ENCODE results near the gene TBC1D25. TPM values are rescaled to one million over a fixed set of nuclear protein-coding genes. Genes with fewer than 3 reads are reported as not detected.

The TBC1D25 gene
- total RNA-seq, 1 donor from 2014 or later, result 13.1 TPM

DNA sequence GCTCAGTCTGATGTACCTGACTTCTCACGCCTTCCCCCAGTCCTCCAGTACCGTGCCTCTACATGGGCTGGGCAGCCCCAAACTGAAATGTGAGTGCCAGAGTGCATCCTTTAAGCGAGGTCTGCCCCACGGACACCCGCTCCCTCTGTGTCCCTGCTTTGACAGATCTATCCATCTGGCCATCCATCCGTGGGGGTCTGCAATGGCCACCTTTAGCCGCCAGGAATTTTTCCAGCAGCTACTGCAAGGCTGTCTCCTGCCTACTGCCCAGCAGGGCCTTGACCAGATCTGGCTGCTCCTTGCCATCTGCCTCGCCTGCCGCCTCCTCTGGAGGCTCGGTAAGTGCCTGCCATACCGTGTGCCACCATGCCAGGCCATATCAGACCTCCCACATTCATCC, 29.9 kb upstream of the TBC1D25 start:
- peak overlapping the region; percentile 47 for H2AFZ ChIP-seq (ENCODE audit: low read depth, low read length)

GRCh38 chrX:48511560-48511959, 28.0 kb upstream of the TBC1D25 start:
- no peaks in the 10 kb centered on the region for H3K9me3 Mint-ChIP-seq (ENCODE audit: unreplicated experiment)
- DNase-seq (ENCODE audit: low read depth), result no peak
- no peak overlapping the region for H3K9ac ChIP-seq (ENCODE audit: low read length)
- peak; percentile 88 for FAIRE-seq
- H2AFZ ChIP-seq (ENCODE audit: low read depth, low read length), result no peak overlapping the region
- peaks cover 14% of the 10 kb centered on the region for H3K79me2 ChIP-seq (ENCODE audit: insufficient read depth, low read length)
- peaks cover 5% of the 10 kb centered on the region for H3K36me3 ChIP-seq (ENCODE audit: insufficient read depth, low read length)
- H4K20me1 ChIP-seq (ENCODE audit: insufficient read depth, low read length), result no peaks in the 10 kb centered on the region
- H3K4me2 ChIP-seq (ENCODE audit: low read length), result no peak overlapping the region
- H3K4me1 Mint-ChIP-seq (ENCODE audit: low read depth, unreplicated experiment), result peaks cover 3% of the 10 kb centered on the region
- TF ChIP-seq, protein P1, sequence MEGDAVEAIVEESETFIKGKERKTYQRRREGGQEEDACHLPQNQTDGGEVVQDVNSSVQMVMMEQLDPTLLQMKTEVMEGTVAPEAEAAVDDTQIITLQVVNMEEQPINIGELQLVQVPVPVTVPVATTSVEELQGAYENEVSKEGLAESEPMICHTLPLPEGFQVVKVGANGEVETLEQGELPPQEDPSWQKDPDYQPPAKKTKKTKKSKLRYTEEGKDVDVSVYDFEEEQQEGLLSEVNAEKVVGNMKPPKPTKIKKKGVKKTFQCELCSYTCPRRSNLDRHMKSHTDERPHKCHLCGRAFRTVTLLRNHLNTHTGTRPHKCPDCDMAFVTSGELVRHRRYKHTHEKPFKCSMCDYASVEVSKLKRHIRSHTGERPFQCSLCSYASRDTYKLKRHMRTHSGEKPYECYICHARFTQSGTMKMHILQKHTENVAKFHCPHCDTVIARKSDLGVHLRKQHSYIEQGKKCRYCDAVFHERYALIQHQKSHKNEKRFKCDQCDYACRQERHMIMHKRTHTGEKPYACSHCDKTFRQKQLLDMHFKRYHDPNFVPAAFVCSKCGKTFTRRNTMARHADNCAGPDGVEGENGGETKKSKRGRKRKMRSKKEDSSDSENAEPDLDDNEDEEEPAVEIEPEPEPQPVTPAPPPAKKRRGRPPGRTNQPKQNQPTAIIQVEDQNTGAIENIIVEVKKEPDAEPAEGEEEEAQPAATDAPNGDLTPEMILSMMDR (IDR thresholded peaks at IDR 0.05; ENCODE audit: insufficient read depth, low read depth, low read length), result no peak
- no peak for TF ChIP-seq EZH2 (IDR thresholded peaks at IDR 0.05; ENCODE audit: insufficient read depth, low read length)
- no peaks in the 10 kb centered on the region for H3K27me3 Mint-ChIP-seq (ENCODE audit: low read depth, unreplicated experiment)
- no peaks in the 10 kb centered on the region for H3K9me3 ChIP-seq (ENCODE audit: insufficient read depth, low read depth, low read length)
- no peak overlapping the region for H3K27ac Mint-ChIP-seq (ENCODE audit: unreplicated experiment)
- H3K4me3 Mint-ChIP-seq (ENCODE audit: unreplicated experiment), result no peak overlapping the region
- no peak overlapping the region for H3K4me3 ChIP-seq (ENCODE audit: insufficient read depth, low read depth, low read length)
- peaks cover 9% of the 10 kb centered on the region for H3K36me3 Mint-ChIP-seq (ENCODE audit: low read depth, unreplicated experiment)
- no peak overlapping the region for H3K27ac ChIP-seq (ENCODE audit: low read depth, low read length)
- no peaks in the 10 kb centered on the region for H3K27me3 ChIP-seq (ENCODE audit: insufficient read depth, low read length)
- H3K4me1 ChIP-seq (ENCODE audit: insufficient read depth, low read length), result peaks cover 10% of the 10 kb centered on the region

More for the DNA sequence above, 29.9 kb upstream of the TBC1D25 start:
- Histone ChIP-seq H4K20me1 (ENCODE audit: insufficient read depth, low read length) (no peaks in the 10 kb centered on the region), H3K27ac (ENCODE audit: low read depth, low read length) (no peak overlapping the region), H3K4me2 (ENCODE audit: low read length) (peak overlapping the region; percentile 92), H3K36me3 (ENCODE audit: insufficient read depth, low read length) (peaks cover 3% of the 10 kb centered on the region), H3K4me1 (ENCODE audit: insufficient read depth, low read length) (peaks cover 10% of the 10 kb centered on the region), H3K27me3 (ENCODE audit: insufficient read depth, low read length) (no peaks in the 10 kb centered on the region), H3K79me2 (ENCODE audit: insufficient read depth, low read length) (peaks cover 14% of the 10 kb centered on the region), H3K4me3 (ENCODE audit: insufficient read depth, low read depth, low read length) (peak overlapping the region; percentile 69), H3K9me3 (ENCODE audit: insufficient read depth, low read depth, low read length) (no peaks in the 10 kb centered on the region), H3K9ac (ENCODE audit: low read length) (peak overlapping the region; percentile 88)
- TF ChIP-seq EZH2 (IDR thresholded peaks at IDR 0.05; ENCODE audit: insufficient read depth, low read length), result no peak
- TF ChIP-seq, protein P1 (IDR thresholded peaks at IDR 0.05; ENCODE audit: insufficient read depth, low read depth, low read length), result no peak
- Mint-ChIP-seq H3K36me3 (ENCODE audit: low read depth, unreplicated experiment) (peaks cover 4% of the 10 kb centered on the region), H3K27me3 (ENCODE audit: low read depth, unreplicated experiment) (no peaks in the 10 kb centered on the region), H3K27ac (ENCODE audit: unreplicated experiment) (peak overlapping the region; percentile 69), H3K9me3 (ENCODE audit: unreplicated experiment) (no peaks in the 10 kb centered on the region), H3K4me1 (ENCODE audit: low read depth, unreplicated experiment) (peaks cover 4% of the 10 kb centered on the region), H3K4me3 (ENCODE audit: unreplicated experiment) (peak overlapping the region; percentile 92)
- FAIRE-seq (no peak), DNase-seq (ENCODE audit: low read depth) (no peak)

DNA sequence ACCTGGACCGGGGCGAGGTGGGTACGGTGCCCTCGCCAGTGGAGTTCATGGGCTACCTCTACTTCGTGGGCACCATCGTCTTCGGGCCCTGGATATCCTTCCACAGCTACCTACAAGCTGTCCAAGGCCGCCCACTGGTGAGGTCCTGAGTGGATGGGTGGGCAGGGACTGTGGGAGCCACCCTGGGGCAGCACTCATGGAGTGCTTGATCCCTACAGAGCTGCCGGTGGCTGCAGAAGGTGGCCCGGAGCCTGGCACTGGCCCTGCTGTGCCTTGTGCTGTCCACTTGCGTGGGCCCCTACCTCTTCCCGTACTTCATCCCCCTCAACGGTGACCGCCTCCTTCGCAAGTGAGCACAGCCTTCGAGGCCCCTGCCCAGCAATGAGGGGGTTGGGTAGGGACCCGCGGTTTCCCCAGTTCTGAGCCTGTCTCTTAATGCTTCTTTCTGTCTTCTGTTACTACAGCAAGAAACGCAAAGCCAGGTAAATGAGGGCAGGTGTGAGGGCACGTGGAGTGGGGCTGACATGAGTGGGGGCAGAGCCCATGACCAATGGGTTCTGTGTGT, 27.1 kb upstream of the TBC1D25 start:
- H3K27me3 Mint-ChIP-seq (ENCODE audit: low read depth, unreplicated experiment), result no peaks in the 10 kb centered on the region
- H3K4me3 Mint-ChIP-seq (ENCODE audit: unreplicated experiment), result no peak overlapping the region
- H3K36me3 Mint-ChIP-seq (ENCODE audit: low read depth, unreplicated experiment), result peaks cover 9% of the 10 kb centered on the region
- no peaks in the 10 kb centered on the region for H3K9me3 Mint-ChIP-seq (ENCODE audit: unreplicated experiment)
- H3K27me3 ChIP-seq (ENCODE audit: insufficient read depth, low read length), result no peaks in the 10 kb centered on the region
- peaks cover 10% of the 10 kb centered on the region for H3K4me1 ChIP-seq (ENCODE audit: insufficient read depth, low read length)
- no peak overlapping the region for H3K4me2 ChIP-seq (ENCODE audit: low read length)
- peaks cover 5% of the 10 kb centered on the region for H3K36me3 ChIP-seq (ENCODE audit: insufficient read depth, low read length)
- DNase-seq (ENCODE audit: low read depth) (no peak), FAIRE-seq (no peak)
- TF ChIP-seq, protein P1 (IDR thresholded peaks at IDR 0.05; ENCODE audit: insufficient read depth, low read depth, low read length), result no peak
- TF ChIP-seq EZH2 (IDR thresholded peaks at IDR 0.05; ENCODE audit: insufficient read depth, low read length), result no peak
- H3K4me1 Mint-ChIP-seq (ENCODE audit: low read depth, unreplicated experiment), result peaks cover 3% of the 10 kb centered on the region
- H3K9ac ChIP-seq (ENCODE audit: low read length), result no peak overlapping the region
- H3K27ac Mint-ChIP-seq (ENCODE audit: unreplicated experiment), result no peak overlapping the region
- H3K4me3 ChIP-seq (ENCODE audit: insufficient read depth, low read depth, low read length), result no peak overlapping the region
- H4K20me1 ChIP-seq (ENCODE audit: insufficient read depth, low read length), result no peaks in the 10 kb centered on the region
- no peaks in the 10 kb centered on the region for H3K9me3 ChIP-seq (ENCODE audit: insufficient read depth, low read depth, low read length)
- no peak overlapping the region for H2AFZ ChIP-seq (ENCODE audit: low read depth, low read length)
- H3K79me2 ChIP-seq (ENCODE audit: insufficient read depth, low read length), result peaks cover 14% of the 10 kb centered on the region
- H3K27ac ChIP-seq (ENCODE audit: low read depth, low read length), result no peak overlapping the region

Measured in astrocyte (in vitro differentiated cells and primary cell).